MCF 10A (cell line): ENCODE results near the gene SERAC1. TPM values are rescaled to one million over a fixed set of nuclear protein-coding genes. Genes with fewer than 3 reads are reported as not detected.
A peak's percentile ranks its signal among the peaks of the same experiment; 100 is the strongest.

ENCODE experiments used
- BruUV-seq: library from RNA; stranded (reverse); fragments of 400-500 nt; replicated peaks from 2 replicates; lab custom pipeline; 2021; lab: Mats Ljungman, UMichigan
- CTCF ChIA-PET: fragments of 300-600 bp; sonication (Branson Sonifier 250); formaldehyde crosslinking; extraction: SDS; loops from one replicate; lab custom pipeline; 2021; ENCODE audit warnings: antibody characterized with exemption, inconsistent platforms; lab: Yijun Ruan, JAX
- POLR2A ChIA-PET: fragments of 300-600, 350-650 bp; sonication (Branson Sonifier 250); formaldehyde crosslinking; extraction: SDS; loops from one replicate; lab custom pipeline; 2020; ENCODE audit warnings: antibody characterized with exemption, inconsistent platforms; lab: Yijun Ruan, JAX
- DNase-seq: peaks from one replicate; pipeline ENCODE4 v3.0.0-alpha.2; 2018; ENCODE audit not compliant: unreplicated experiment
- H3K27ac Mint-ChIP-seq: one replicate; pipeline ENCODE4 v1.8.0; 2022; ENCODE audit warnings: mild to moderate bottlenecking, low read depth, mixed read lengths; ENCODE audit not compliant: unreplicated experiment
- H3K27me3 Mint-ChIP-seq: one replicate; pipeline ENCODE4 v1.8.0; 2022; ENCODE audit warnings: mixed read lengths; ENCODE audit not compliant: insufficient read depth, unreplicated experiment
- H3K36me3 Mint-ChIP-seq: one replicate; pipeline ENCODE4 v1.8.0; 2022; ENCODE audit warnings: mild to moderate bottlenecking, moderate library complexity, mixed read lengths; ENCODE audit not compliant: insufficient read depth, unreplicated experiment
- H3K4me1 Mint-ChIP-seq: one replicate; pipeline ENCODE4 v1.8.0; 2022; ENCODE audit warnings: mixed read lengths; ENCODE audit not compliant: insufficient read depth, unreplicated experiment
- H3K4me3 Mint-ChIP-seq: one replicate; pipeline ENCODE4 v1.8.0; 2022; ENCODE audit warnings: mild to moderate bottlenecking, moderate library complexity, mixed read lengths; ENCODE audit not compliant: unreplicated experiment
- H3K9me3 Mint-ChIP-seq: one replicate; pipeline ENCODE4 v1.8.0; 2022; ENCODE audit warnings: mixed read lengths; ENCODE audit not compliant: unreplicated experiment
- CTCF ChIP-seq: fragments of 200-600 bp; IDR thresholded peaks from one replicate; pipeline ENCODE4 v1.8.0; 2022; ENCODE audit warnings: antibody characterized with exemption, mild to moderate bottlenecking; ENCODE audit not compliant: unreplicated experiment
- intact Hi-C: fragments of 100-400 bp; cut with micrococcal nuclease; formaldehyde crosslinking; loops from 2 replicates; pipeline ENCODE4 v1.14.1; 2022
- total RNA-seq: library from RNA; stranded (reverse); gene quantifications from 2 replicates; pipeline ENCODE4 v1.2.3, GENCODE V29; 2022

Gene SERAC1
- total RNA-seq, 1 experiment from 2014 or later = 5.3 TPM

DNA sequence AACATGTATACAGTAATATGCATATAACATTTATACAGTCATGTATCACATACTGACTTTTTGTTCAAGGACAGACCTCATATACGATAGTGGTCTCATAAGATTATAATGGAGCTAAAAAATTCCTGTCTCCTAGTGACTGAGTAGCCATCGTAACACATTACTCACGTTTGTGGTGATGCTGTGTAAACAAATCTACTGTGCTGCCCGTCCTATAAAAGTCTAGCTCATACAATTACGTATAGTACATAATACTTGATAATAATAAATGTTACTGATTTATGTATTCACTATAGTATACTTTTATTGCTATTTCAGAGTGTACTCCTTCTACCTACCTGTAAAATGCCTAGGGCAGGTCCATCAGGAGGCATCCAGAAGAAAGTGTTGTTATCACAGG, 17.4 kb downstream of the SERAC1 start:
- H3K36me3 Mint-ChIP-seq = peaks cover 10% of the 10 kb centered on the region
- no TSS peak for BruUV-seq
- H3K27me3 Mint-ChIP-seq = no peaks in the 10 kb centered on the region
- no peak overlapping the region for H3K27ac Mint-ChIP-seq
- TF ChIP-seq CTCF = no peak
- H3K9me3 Mint-ChIP-seq = no peaks in the 10 kb centered on the region
- peak; percentile 52 for DNase-seq
- intact Hi-C loops = no loop called here
- ChIA-PET CTCF (interaction anchor here (0.8 to 1.2 kb wide), 3 partner anchors 16 to 64 kb away, joined by 3 to 7 read pairs (median 3); no protein-coding TSS in a partner anchor), POLR2A (interaction anchor here (0.8 to 2.5 kb wide), 5 partner anchors 9 to 35 kb away, joined by 3 to 13 read pairs (median 5); partner anchors contain the start of genes GTF2H5 and SERAC1)
- H3K4me1 Mint-ChIP-seq = peaks cover 15% of the 10 kb centered on the region
- H3K4me3 Mint-ChIP-seq = no peak overlapping the region

GRCh38 chr6:158149641-158150040, 18.4 kb downstream of the SERAC1 start:
- Mint-ChIP-seq H3K27me3 (no peaks in the 10 kb centered on the region), H3K27ac (no peak overlapping the region), H3K4me1 (peaks cover 15% of the 10 kb centered on the region), H3K4me3 (no peak overlapping the region), H3K9me3 (no peaks in the 10 kb centered on the region), H3K36me3 (peaks cover 10% of the 10 kb centered on the region)
- POLR2A ChIA-PET = interaction anchor here (0.6 to 2.5 kb wide), 6 partner anchors 10 to 816 kb away, joined by 3 to 13 read pairs (median 4); partner anchors contain the start of genes GTF2H5 and SERAC1
- CTCF ChIA-PET = interaction anchor here (1.1 kb wide), 1 partner anchor 65 kb away, joined by 3 read pairs; no protein-coding TSS in a partner anchor
- BruUV-seq = no TSS peak
- intact Hi-C loops = no loop called here
- TF ChIP-seq CTCF = no peak
- DNase-seq = peak; percentile 69

DNA sequence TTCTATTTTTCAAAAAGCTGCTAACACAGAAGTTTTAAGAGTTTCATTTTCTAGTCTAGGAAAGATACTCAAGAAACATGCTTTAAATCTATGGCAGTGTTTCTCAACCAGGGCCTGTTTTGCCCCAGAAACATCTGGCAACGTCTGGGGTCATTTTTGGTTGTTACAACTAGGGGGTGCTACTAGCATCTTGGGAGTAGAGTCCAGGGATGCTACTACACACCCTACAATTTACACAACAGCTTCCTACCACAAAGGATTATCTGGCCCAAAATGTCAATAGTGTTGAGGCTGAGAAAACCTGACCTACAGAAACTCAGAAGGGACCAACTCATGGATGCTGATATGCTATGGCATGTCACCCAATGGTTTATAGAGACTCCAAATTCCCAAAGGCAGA, 24.4 kb downstream of the SERAC1 start:
- intact Hi-C loops = loop anchor here (5.0 kb wide), 1 partner anchor 161 kb away; the partner anchor contains the start of gene SYNJ2
- H3K9me3 Mint-ChIP-seq = no peaks in the 10 kb centered on the region
- BruUV-seq = no TSS peak

More for the DNA sequence above, 24.4 kb downstream of the SERAC1 start:
- peak; percentile 7 for TF ChIP-seq CTCF
- Mint-ChIP-seq H3K27me3 (no peaks in the 10 kb centered on the region), H3K27ac (no peak overlapping the region), H3K4me3 (no peak overlapping the region), H3K36me3 (peaks cover 24% of the 10 kb centered on the region), H3K4me1 (peaks cover 6% of the 10 kb centered on the region)
- CTCF ChIA-PET = interaction anchor here (1.4 kb wide), 1 partner anchor 12 kb away, joined by 3 read pairs; no protein-coding TSS in a partner anchor
- POLR2A ChIA-PET = interaction anchor here (1.6 to 1.8 kb wide), 2 partner anchors 10 to 24 kb away, joined by 7 read pairs; partner anchors contain the start of genes GTF2H5 and SERAC1
- DNase-seq = peak; percentile 43
